ENCODE data around the gene STING1.

STING1 gene

GRCh38 chr5:139431706-139432105 lies 50.9 kb downstream of the STING1 start:
- no peak for DNase-seq

GRCh38 chr5:139430015-139430414 lies 52.5 kb downstream of the STING1 start:
- no peak for DNase-seq

- DNase-seq, result no peak
Measured at GRCh38 chr5:139426203-139426885, 56.2 kb downstream of the STING1 start.
